HepG2 (cell line): ENCODE results near the gene DOHH. TPM values are rescaled to one million over a fixed set of nuclear protein-coding genes. Genes with fewer than 3 reads are reported as not detected.

Experiments
- GATAD1 ChIP-seq: IDR thresholded peaks from 2 replicates; pipeline ENCODE4 v1.6.1; 2016; ENCODE audit warnings: missing genetic modification reagents, missing compliant biosample characterization
- HNF4G ChIP-seq, 2 experiments: sonication (generic) in 1 of 2; formaldehyde crosslinking in 1 of 2; IDR thresholded peaks; 2 replicates each; pipeline versions ENCODE4 v1.4.0 to v1.6.1; 2011 to 2020; ENCODE audit warnings: borderline replicate concordance in 2 of 2, low read depth in 2 of 2, mild to moderate bottlenecking in 2 of 2, low read length in 1 of 2, missing genetic modification reagents in 1 of 2, moderate library complexity in 1 of 2
- NFE2L2 ChIP-seq: fragments of 150-350 bp; IDR thresholded peaks from 2 replicates; pipeline ENCODE4 v1.6.1; 2014; ENCODE audit warnings: low read length
- NR0B2 ChIP-seq: sonication (generic); formaldehyde crosslinking; IDR thresholded peaks from 2 replicates; pipeline ENCODE4 v1.4.0; 2020; ENCODE audit warnings: mild to moderate bottlenecking, missing genetic modification reagents
- ZBTB38 ChIP-seq: sonication (generic); formaldehyde crosslinking; IDR thresholded peaks from 2 replicates; pipeline ENCODE4 v1.5.1; 2020; ENCODE audit warnings: mild to moderate bottlenecking, missing genetic modification reagents
- ZNF276 ChIP-seq: sonication (generic); formaldehyde crosslinking; IDR thresholded peaks from 2 replicates; pipeline ENCODE4 v1.4.0; 2020; ENCODE audit warnings: mild to moderate bottlenecking, low read depth, missing genetic modification reagents
- ZNF33B ChIP-seq: sonication (generic); formaldehyde crosslinking; IDR thresholded peaks from 2 replicates; pipeline ENCODE4 v1.5.1; 2020; ENCODE audit warnings: mild to moderate bottlenecking, missing genetic modification reagents
- ZNF616 ChIP-seq: sonication (generic); formaldehyde crosslinking; IDR thresholded peaks from 2 replicates; pipeline ENCODE4 v1.5.0; 2020; ENCODE audit warnings: low read depth, mild to moderate bottlenecking, missing genetic modification reagents
- polyA plus RNA-seq, 8 experiments: library from polyadenylated mRNA; depleted of rRNA in 3 of 8; stranded (reverse) in 7 of 8; unstranded in 1 of 8; fragments of >200 nt; fragmentation: Illumina TruSeq in 4 of 8; extraction: Trizol in 4 of 8; gene quantifications; 2 replicates each; pipeline versions ENCODE4 v1.2.1 to v1.2.3, GENCODE V29; 2011 to 2016; ENCODE audit warnings: low read depth in 4 of 8, missing spikeins in 1 of 8, mixed read lengths in 1 of 8; ENCODE audit not compliant: insufficient read depth in 1 of 8
- total RNA-seq, 5 experiments: library from RNA; depleted of rRNA; stranded (reverse); fragments of >200 nt; fragmentation: Illumina TruSeq; extraction: Trizol; gene quantifications; 2 replicates each; pipeline ENCODE4 v1.2.3, GENCODE V29; 2016; ENCODE audit warnings: low read depth in 1 of 5
- TF ChIP-seq, protein P1 (sequence below): sonication (generic); formaldehyde crosslinking; IDR thresholded peaks from 2 replicates; pipeline ENCODE4 v1.8.0; 2022; ENCODE audit warnings: missing genetic modification reagents, mild to moderate bottlenecking, moderate library complexity, borderline replicate concordance
- TF ChIP-seq, protein P2 (sequence below): sonication (generic); formaldehyde crosslinking; IDR thresholded peaks from 2 replicates; pipeline ENCODE4 v1.4.0; 2020; ENCODE audit warnings: missing genetic modification reagents, borderline replicate concordance
- TF ChIP-seq, protein P3 (sequence below): sonication (generic); formaldehyde crosslinking; IDR thresholded peaks from 2 replicates; pipeline ENCODE4 v1.5.1; 2020; ENCODE audit warnings: mild to moderate bottlenecking, moderate library complexity, missing genetic modification reagents
- TF ChIP-seq, protein P4 (sequence below): sonication (generic); formaldehyde crosslinking; IDR thresholded peaks from 2 replicates; pipeline ENCODE4 v1.4.0; 2020; ENCODE audit warnings: mild to moderate bottlenecking, missing genetic modification reagents
- TF ChIP-seq, protein P5 (sequence below): IDR thresholded peaks from 2 replicates; pipeline ENCODE4 v1.6.1; 2016; ENCODE audit warnings: low read depth, borderline replicate concordance

The DOHH gene
- total and polyA plus RNA-seq, 2 of the 13 experiments (the other 11 are each of a cell fraction or from before 2014, with no cell fraction given), result 3.5 to 13.7 TPM

- TF ChIP-seq, protein P1, sequence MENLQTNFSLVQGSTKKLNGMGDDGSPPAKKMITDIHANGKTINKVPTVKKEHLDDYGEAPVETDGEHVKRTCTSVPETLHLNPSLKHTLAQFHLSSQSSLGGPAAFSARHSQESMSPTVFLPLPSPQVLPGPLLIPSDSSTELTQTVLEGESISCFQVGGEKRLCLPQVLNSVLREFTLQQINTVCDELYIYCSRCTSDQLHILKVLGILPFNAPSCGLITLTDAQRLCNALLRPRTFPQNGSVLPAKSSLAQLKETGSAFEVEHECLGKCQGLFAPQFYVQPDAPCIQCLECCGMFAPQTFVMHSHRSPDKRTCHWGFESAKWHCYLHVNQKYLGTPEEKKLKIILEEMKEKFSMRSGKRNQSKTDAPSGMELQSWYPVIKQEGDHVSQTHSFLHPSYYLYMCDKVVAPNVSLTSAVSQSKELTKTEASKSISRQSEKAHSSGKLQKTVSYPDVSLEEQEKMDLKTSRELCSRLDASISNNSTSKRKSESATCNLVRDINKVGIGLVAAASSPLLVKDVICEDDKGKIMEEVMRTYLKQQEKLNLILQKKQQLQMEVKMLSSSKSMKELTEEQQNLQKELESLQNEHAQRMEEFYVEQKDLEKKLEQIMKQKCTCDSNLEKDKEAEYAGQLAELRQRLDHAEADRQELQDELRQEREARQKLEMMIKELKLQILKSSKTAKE, result no peak
- TF ChIP-seq GATAD1 (no peak), ZNF616 (no peak), HNF4G (IDR thresholded peaks at IDR 0.05; ENCODE audit: borderline replicate concordance, low read depth, low read length) (no peak), HNF4G (CRISPR knock-in tag; IDR thresholded peaks at IDR 0.05; ENCODE audit: borderline replicate concordance, low read depth) (no peak), ZBTB38 (CRISPR knock-in tag) (0 out of 2 replicates have a peak, but pooled peaks have one; percentile 61), ZNF33B (CRISPR knock-in tag) (no peak), NFE2L2 (no peak), ZNF276 (CRISPR knock-in tag) (no peak), NR0B2 (CRISPR knock-in tag) (no peak)
- TF ChIP-seq, protein P2, sequence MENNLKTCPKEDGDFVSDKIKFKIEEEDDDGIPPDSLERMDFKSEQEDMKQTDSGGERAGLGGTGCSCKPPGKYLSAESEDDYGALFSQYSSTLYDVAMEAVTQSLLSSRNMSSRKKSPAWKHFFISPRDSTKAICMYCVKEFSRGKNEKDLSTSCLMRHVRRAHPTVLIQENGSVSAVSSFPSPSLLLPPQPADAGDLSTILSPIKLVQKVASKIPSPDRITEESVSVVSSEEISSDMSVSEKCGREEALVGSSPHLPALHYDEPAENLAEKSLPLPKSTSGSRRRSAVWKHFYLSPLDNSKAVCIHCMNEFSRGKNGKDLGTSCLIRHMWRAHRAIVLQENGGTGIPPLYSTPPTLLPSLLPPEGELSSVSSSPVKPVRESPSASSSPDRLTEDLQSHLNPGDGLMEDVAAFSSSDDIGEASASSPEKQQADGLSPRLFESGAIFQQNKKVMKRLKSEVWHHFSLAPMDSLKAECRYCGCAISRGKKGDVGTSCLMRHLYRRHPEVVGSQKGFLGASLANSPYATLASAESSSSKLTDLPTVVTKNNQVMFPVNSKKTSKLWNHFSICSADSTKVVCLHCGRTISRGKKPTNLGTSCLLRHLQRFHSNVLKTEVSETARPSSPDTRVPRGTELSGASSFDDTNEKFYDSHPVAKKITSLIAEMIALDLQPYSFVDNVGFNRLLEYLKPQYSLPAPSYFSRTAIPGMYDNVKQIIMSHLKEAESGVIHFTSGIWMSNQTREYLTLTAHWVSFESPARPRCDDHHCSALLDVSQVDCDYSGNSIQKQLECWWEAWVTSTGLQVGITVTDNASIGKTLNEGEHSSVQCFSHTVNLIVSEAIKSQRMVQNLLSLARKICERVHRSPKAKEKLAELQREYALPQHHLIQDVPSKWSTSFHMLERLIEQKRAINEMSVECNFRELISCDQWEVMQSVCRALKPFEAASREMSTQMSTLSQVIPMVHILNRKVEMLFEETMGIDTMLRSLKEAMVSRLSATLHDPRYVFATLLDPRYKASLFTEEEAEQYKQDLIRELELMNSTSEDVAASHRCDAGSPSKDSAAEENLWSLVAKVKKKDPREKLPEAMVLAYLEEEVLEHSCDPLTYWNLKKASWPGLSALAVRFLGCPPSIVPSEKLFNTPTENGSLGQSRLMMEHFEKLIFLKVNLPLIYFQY (CRISPR knock-in tag), result 0 out of 2 replicates have a peak, but pooled peaks have one; percentile 55
- TF ChIP-seq, protein P3, sequence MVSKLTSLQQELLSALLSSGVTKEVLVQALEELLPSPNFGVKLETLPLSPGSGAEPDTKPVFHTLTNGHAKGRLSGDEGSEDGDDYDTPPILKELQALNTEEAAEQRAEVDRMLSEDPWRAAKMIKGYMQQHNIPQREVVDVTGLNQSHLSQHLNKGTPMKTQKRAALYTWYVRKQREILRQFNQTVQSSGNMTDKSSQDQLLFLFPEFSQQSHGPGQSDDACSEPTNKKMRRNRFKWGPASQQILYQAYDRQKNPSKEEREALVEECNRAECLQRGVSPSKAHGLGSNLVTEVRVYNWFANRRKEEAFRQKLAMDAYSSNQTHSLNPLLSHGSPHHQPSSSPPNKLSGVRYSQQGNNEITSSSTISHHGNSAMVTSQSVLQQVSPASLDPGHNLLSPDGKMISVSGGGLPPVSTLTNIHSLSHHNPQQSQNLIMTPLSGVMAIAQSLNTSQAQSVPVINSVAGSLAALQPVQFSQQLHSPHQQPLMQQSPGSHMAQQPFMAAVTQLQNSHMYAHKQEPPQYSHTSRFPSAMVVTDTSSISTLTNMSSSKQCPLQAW (CRISPR knock-in tag), result no peak
- TF ChIP-seq, protein P4, sequence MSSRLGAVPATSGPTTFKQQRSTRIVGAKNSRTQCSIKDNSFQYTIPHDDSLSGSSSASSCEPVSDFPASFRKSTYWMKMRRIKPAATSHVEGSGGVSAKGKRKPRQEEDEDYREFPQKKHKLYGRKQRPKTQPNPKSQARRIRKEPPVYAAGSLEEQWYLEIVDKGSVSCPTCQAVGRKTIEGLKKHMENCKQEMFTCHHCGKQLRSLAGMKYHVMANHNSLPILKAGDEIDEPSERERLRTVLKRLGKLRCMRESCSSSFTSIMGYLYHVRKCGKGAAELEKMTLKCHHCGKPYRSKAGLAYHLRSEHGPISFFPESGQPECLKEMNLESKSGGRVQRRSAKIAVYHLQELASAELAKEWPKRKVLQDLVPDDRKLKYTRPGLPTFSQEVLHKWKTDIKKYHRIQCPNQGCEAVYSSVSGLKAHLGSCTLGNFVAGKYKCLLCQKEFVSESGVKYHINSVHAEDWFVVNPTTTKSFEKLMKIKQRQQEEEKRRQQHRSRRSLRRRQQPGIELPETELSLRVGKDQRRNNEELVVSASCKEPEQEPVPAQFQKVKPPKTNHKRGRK (CRISPR knock-in tag), result no peak
- TF ChIP-seq, protein P5, sequence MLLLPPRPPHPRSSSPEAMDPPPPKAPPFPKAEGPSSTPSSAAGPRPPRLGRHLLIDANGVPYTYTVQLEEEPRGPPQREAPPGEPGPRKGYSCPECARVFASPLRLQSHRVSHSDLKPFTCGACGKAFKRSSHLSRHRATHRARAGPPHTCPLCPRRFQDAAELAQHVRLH (CRISPR knock-in tag), result no peak
These were observed 44.5 kb upstream of the DOHH start (continued) for GRCh38 chr19:3544742-3545668.
